ENCODE measurements around the gene LY6G5C.

LY6G5C gene

DNA sequence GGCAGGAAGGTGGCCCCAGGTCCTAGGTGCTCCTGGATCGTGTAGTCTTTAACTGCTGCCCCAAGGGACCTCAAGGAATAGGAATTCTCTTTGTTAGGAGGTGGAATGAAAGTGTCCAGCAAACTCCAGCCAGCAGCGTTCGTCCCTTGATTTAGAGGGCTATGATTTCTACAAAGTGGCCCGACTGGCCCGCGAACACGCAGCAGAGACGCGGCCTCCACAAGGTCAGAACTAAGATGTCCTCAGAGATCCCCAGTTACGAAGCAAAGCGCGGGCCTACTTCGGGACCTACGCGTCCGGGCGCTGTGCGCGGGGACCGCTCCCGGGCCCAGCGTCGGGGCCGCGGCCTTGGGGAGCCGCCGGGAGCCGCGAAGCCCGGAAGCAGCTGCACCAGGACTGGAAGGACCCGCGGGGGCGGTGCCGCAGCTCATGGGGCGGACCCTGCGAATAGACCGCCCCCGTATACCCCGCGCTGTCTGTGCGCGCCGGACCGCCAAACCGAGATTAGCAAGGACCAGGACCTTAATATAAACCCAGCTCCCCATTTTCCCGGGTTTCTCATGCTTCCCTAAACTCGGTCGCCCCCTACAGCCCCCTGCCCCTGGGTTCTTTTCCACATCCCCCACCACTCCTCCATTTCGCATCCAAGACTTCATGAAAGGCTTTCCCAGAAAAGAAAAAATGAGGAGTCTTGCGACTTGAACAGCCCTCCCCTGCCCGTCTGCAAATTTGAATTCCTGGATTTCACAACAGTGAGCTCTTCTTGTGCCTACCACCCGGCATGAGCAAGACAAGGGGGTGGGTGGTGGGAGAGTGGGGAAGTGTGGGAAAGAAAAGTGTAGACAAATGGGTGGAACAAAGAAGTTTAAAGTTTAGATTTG, 20.2 kb downstream of the LY6G5C start, which contains the start of gene C6orf47:
Gene C6orf47, minus strand, starts transcription at position 398 of the 881 bp plus-strand sequence. CDS start 831 bp downstream, outside the sequence.
- TF ChIP-seq, protein P1, sequence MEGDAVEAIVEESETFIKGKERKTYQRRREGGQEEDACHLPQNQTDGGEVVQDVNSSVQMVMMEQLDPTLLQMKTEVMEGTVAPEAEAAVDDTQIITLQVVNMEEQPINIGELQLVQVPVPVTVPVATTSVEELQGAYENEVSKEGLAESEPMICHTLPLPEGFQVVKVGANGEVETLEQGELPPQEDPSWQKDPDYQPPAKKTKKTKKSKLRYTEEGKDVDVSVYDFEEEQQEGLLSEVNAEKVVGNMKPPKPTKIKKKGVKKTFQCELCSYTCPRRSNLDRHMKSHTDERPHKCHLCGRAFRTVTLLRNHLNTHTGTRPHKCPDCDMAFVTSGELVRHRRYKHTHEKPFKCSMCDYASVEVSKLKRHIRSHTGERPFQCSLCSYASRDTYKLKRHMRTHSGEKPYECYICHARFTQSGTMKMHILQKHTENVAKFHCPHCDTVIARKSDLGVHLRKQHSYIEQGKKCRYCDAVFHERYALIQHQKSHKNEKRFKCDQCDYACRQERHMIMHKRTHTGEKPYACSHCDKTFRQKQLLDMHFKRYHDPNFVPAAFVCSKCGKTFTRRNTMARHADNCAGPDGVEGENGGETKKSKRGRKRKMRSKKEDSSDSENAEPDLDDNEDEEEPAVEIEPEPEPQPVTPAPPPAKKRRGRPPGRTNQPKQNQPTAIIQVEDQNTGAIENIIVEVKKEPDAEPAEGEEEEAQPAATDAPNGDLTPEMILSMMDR (IDR thresholded peaks at IDR 0.05; ENCODE audit: low read depth, low read length), result no peak
- H3K27me3 ChIP-seq (ENCODE audit: insufficient read depth, low read depth, severe bottlenecking), result no peaks in the 10 kb centered on the region
- peak within 1 kb of the TSS; percentile 88 for H3K4me3 ChIP-seq (ENCODE audit: low read depth, low read length)
- DNase-seq, result peak; percentile 96
- peaks cover 56% of the 10 kb centered on the region for H3K36me3 ChIP-seq
- H3K27ac ChIP-seq, result peak within 1 kb of the TSS; percentile 79
- H3K9me3 ChIP-seq (ENCODE audit: severe bottlenecking), result no peaks in the 10 kb centered on the region

DNA sequence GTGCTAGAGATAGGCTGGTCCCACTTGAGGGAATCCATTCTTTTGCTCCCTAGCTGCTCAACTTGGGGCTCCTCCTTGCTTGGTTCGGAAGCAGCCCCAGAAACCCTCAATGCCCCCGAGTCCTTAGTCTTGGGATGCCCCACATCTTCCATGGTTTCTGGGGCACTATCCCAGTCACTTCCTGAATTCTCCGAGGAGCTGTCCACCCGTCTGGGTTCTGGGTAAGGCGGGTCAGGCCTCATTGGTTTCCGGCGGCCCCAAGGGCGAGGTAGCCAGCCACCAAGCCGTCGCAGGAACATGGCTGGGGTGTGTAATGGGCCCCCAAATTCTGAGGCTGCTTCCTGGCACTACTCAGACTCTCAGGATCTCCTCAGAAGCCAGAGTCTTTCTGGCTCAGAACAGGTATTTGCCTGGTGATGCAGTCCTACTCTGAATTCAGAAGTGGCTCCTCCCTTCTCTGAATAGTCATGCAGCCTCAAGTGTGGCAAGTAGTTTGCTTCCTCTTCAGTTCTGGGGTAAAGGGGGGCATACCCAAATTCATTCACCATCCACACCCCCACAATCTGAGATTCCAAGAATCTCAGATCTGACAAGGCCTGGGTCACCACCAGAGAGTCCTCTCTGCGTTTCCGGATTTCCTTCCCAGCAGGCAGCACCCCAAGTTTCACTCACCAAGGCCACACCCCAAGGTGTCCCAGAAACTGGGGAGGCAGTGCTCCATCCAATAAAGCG, 21.1 kb downstream of the LY6G5C start:
- H3K27me3 ChIP-seq (ENCODE audit: insufficient read depth, low read depth, severe bottlenecking), result no peaks in the 10 kb centered on the region
- no peaks in the 10 kb centered on the region for H3K9me3 ChIP-seq (ENCODE audit: severe bottlenecking)
- TF ChIP-seq, protein P1 (IDR thresholded peaks at IDR 0.05; ENCODE audit: low read depth, low read length), result no peak
- peak overlapping the region; percentile 79 for H3K27ac ChIP-seq
- peaks cover 56% of the 10 kb centered on the region for H3K36me3 ChIP-seq
- peak overlapping the region; percentile 88 for H3K4me3 ChIP-seq (ENCODE audit: low read depth, low read length)
- DNase-seq, result no peak

DNA sequence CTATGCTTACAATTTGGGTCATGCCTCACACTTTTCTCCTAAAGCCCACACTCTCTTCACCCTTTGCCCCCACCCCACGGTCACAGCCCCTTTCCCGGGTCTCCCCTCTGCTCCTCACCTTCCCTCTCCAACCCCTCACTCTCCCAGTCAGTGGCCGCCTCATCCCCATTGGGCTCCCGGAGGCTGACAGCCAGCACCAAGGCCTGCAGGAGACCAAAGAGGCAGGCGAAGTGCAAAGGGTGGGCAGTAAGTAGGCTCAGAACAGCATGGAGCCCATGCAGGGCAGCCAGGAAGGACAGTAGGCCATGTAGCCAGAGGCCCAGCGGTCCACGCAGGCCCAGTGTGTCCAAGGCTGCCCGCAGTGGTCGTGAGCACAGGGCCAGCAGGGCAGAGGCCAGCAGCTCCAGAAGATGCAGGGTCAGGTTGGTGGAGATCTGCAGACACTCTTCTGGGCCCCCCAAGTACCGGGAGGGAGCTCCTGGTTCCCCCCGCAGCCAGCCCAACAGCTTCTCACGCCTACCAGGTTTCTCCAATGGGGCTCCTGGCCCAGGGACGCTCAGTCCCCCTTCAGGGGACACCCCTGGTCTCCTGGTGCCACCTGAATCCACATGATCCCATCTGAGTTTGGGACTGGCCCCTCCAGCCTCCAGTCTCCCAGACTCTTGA, 21.8 kb downstream of the LY6G5C start:
- Histone ChIP-seq H3K9me3 (ENCODE audit: severe bottlenecking) (no peaks in the 10 kb centered on the region), H3K27ac (no peak overlapping the region), H3K36me3 (peaks cover 53% of the 10 kb centered on the region), H3K27me3 (ENCODE audit: insufficient read depth, low read depth, severe bottlenecking) (no peaks in the 10 kb centered on the region), H3K4me3 (ENCODE audit: low read depth, low read length) (no peak overlapping the region)
- TF ChIP-seq, protein P1 (IDR thresholded peaks at IDR 0.05; ENCODE audit: low read depth, low read length), result no peak
- DNase-seq, result no peak

DNA sequence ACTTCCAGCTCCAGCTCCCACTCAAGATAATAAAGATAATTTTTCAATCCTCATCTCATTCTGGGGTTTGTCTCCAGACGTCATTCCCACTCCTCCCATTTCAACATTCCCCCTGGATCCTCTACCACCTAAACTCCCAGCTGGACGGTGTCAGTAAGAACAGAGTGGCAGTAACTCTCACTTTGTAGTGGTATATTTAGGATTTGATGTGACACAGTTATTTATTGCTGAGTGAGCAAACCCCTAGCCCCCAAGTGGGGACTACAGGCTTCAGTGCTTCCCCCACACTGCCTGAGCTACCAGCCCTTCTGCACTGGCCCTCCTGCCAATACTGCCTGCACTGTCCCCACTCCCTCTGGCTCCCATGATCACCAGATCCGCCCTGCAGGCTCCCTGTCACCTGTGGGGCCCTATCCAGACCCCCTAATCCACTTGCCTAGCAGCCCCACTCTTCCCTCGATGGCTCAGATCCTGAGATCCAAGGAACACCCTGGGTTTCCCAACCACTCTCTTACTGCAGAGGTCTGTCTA, 22.6 kb downstream of the LY6G5C start:
- no peak for DNase-seq
- Histone ChIP-seq H3K36me3 (peaks cover 44% of the 10 kb centered on the region), H3K9me3 (ENCODE audit: severe bottlenecking) (no peaks in the 10 kb centered on the region), H3K27ac (no peak overlapping the region), H3K4me3 (ENCODE audit: low read depth, low read length) (no peak overlapping the region), H3K27me3 (ENCODE audit: insufficient read depth, low read depth, severe bottlenecking) (no peaks in the 10 kb centered on the region)
- TF ChIP-seq, protein P1 (IDR thresholded peaks at IDR 0.05; ENCODE audit: low read depth, low read length), result no peak

DNA sequence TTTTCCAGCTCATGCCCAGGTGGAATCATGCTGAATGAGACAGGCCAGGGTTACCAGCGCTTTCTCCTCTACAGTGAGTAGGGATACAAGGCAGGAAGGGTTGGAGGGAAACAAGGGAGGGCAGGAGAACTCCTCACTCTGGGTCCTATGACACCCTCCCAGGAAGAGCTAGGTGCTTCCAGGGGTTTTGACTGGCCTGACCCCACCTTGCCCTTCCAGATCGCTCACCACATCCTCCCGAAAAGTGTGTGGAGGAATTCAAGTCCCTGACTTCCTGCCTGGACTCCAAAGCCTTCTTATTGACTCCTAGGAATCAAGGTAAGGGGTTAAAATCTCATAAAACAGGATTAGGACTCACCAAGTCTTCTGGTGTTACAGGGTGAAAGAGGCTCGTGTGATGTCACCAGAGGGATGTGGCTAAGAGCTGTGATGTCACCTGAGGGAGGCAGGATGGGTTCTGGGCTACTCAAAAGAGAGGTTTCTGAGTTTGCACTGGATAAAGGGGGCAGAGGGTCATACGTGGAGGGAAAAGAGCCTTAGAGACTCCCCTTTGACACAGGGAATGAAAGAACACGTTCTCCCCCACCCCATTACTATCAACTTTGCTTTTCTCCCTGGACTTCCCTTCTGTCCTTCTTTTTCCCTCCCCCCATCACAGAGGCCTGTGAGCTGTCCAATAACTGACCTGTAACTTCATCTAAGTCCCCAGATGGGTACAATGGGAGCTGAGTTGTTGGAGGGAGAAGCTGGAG, 23.3 kb downstream of the LY6G5C start:
- no peak overlapping the region for H3K4me3 ChIP-seq (ENCODE audit: low read depth, low read length)
- no peaks in the 10 kb centered on the region for H3K27me3 ChIP-seq (ENCODE audit: insufficient read depth, low read depth, severe bottlenecking)
- TF ChIP-seq, protein P1 (IDR thresholded peaks at IDR 0.05; ENCODE audit: low read depth, low read length), result no peak
- H3K36me3 ChIP-seq, result peaks cover 40% of the 10 kb centered on the region
- DNase-seq, result no peak
- H3K9me3 ChIP-seq (ENCODE audit: severe bottlenecking), result no peaks in the 10 kb centered on the region
- no peak overlapping the region for H3K27ac ChIP-seq
